Right ventricle myocardium superior (tissue), 1 donor: ENCODE data around the gene METTL21C. TPM values are rescaled to one million over a fixed set of nuclear protein-coding genes. Genes with fewer than 3 reads are reported as not detected.

Experiments used
- total RNA-seq: library from RNA; stranded (reverse); fragmentation: NEBNext Ultra II Directional; extraction: Animal tissue kit (Norgen Biotek cat#: 25700); gene quantifications from one replicate; pipeline ENCODE4 v1.2.1, GENCODE V29; 2021
- donor health status: DM: no; HTN: yes; CAD: no; lungs with severe emphysema.

The METTL21C gene
- total RNA-seq, 1 donor from 2014 or later = not detected

Other genes starting within 250 kb of the METTL21C start
- 29.3 TPM for gene TPP2, start 98.1 kb downstream of the METTL21C start, total RNA-seq
- gene TEX30, start 78.7 kb upstream of the METTL21C start, total RNA-seq = 7.8 TPM
- gene POGLUT2, start 103.9 kb upstream of the METTL21C start, total RNA-seq = 3.4 TPM
- 31.0 TPM for gene BIVM, start 104.1 kb upstream of the METTL21C start, total RNA-seq
- gene ERCC5, start 151.0 kb upstream of the METTL21C start, total RNA-seq = 25.7 TPM